ENCODE measurements around the gene NUDT5. TPM values are rescaled to one million over a fixed set of nuclear protein-coding genes. Genes with fewer than 3 reads are reported as not detected.

NUDT5 gene
- total RNA-seq = 10 to 100 TPM; 24.0 to 51.1 (median 45.8) TPM

DNA sequence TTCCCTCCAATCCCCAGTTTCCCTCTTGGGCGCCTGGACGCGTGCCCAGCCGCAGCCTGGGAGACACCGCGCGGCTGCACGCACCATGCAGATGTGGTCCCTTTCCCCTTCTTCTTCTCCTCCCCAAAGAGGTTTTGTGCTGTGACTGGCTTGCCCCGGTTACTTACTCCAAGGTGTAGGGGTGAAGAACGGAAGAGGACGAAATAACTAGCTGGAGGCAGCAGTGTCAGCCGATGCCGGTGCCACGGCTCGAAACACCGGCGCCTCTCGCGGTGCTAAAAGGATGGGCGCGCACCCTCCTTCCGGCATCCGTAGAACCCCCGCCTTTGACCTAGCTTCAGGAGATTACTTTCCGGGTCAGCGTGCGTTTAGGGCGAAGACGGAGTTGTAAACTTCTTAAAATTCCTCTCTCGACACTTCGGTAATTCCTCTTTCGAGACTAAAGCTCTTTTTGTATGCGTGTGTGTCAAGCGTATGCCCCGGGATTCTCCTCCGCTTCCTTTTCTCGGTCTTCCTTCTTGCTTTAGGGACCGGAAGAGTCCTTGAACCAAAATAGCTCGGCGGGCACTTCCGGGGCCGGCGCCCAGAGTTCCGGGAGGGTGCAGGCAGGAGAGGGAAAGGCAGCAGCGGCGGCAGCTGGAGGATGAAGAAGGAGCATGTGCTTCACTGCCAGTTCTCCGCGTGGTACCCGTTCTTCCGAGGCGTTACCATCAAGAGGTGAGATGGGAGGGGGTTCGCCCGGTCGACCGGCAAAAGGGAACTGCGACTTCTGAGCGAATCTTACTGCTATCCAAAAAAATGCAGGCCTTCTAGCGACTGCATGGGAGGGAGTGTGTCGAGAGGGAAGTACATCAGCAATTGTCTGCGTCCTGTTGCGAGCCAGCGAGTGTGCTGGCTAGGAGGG, at the start of gene NUDT5, which contains the start of gene CDC123:
Gene NUDT5, minus strand, starts transcription at position 289 of the 904 bp plus-strand sequence. CDS start 9,600 bp downstream, outside the sequence.
Gene CDC123, plus strand, starts transcription at position 586 of the 904 bp plus-strand sequence. Its CDS starts 58 bp downstream, at position 644.
- Histone ChIP-seq H3K27me3 (no peaks in the 10 kb centered on the region), H3K4me1 (peaks cover 0 to 25% (median 12%) of the 10 kb centered on the region in 4 donors), H3K4me3 (peak within 1 kb of the TSS; percentile 61 to 89 (median 68)), H3K27ac (peak within 1 kb of the TSS; percentile 78 to 94 (median 84)), H3K36me3 (peaks cover 0 to 21% (median 0%) of the 10 kb centered on the region in 3 donors), H3K9me3 (no peaks in the 10 kb centered on the region)
- TF ChIP-seq, protein P1, sequence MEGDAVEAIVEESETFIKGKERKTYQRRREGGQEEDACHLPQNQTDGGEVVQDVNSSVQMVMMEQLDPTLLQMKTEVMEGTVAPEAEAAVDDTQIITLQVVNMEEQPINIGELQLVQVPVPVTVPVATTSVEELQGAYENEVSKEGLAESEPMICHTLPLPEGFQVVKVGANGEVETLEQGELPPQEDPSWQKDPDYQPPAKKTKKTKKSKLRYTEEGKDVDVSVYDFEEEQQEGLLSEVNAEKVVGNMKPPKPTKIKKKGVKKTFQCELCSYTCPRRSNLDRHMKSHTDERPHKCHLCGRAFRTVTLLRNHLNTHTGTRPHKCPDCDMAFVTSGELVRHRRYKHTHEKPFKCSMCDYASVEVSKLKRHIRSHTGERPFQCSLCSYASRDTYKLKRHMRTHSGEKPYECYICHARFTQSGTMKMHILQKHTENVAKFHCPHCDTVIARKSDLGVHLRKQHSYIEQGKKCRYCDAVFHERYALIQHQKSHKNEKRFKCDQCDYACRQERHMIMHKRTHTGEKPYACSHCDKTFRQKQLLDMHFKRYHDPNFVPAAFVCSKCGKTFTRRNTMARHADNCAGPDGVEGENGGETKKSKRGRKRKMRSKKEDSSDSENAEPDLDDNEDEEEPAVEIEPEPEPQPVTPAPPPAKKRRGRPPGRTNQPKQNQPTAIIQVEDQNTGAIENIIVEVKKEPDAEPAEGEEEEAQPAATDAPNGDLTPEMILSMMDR (IDR thresholded peaks at IDR 0.05) = peak in 2 of 6 experiments; percentile 11 to 14
- TF ChIP-seq POLR2A (IDR thresholded peaks at IDR 0.05) = peak in 1 of 2 donors; percentile 30
- DNase-seq = peak; percentile 86 to 95 (median 89)

GRCh38 chr10:12243864-12244620, 48.4 kb upstream of the NUDT5 start:
- Histone ChIP-seq H3K9me3 (no peaks in the 10 kb centered on the region), H3K27ac (peak overlapping the region in 2 of 4 donors; percentile 72 to 78), H3K27me3 (no peaks in the 10 kb centered on the region), H3K36me3 (peaks cover 0 to 52% (median 0%) of the 10 kb centered on the region in 3 donors), H3K4me1 (peaks cover 0 to 6% (median 2%) of the 10 kb centered on the region in 4 donors), H3K4me3 (no peak overlapping the region)
- TF ChIP-seq POLR2A (IDR thresholded peaks at IDR 0.05) = no peak
- TF ChIP-seq, protein P1 (IDR thresholded peaks at IDR 0.05) = no peak
- peak in 2 of 3 donors; percentile 78 to 84 for DNase-seq

GRCh38 chr10:12241810-12242529, 46.3 kb upstream of the NUDT5 start:
- H3K4me1 ChIP-seq = peaks cover 0 to 6% (median 2%) of the 10 kb centered on the region in 4 donors
- DNase-seq = peak in 1 of 3 donors; percentile 48
- H3K27me3 ChIP-seq = no peaks in the 10 kb centered on the region
- peak overlapping the region in 2 of 4 donors; percentile 3 to 78 for H3K27ac ChIP-seq
- H3K36me3 ChIP-seq = peaks cover 0 to 57% (median 0%) of the 10 kb centered on the region in 3 donors
- no peak for TF ChIP-seq POLR2A (IDR thresholded peaks at IDR 0.05)
- TF ChIP-seq, protein P1 (IDR thresholded peaks at IDR 0.05) = no peak
- H3K9me3 ChIP-seq = no peaks in the 10 kb centered on the region
- no peak overlapping the region for H3K4me3 ChIP-seq

GRCh38 chr10:12238821-12239220, 43.1 kb upstream of the NUDT5 start:
- TF ChIP-seq POLR2A (IDR thresholded peaks at IDR 0.05) = no peak
- TF ChIP-seq, protein P1 (IDR thresholded peaks at IDR 0.05) = no peak
- no peaks in the 10 kb centered on the region for H3K27me3 ChIP-seq
- no peak overlapping the region for H3K4me3 ChIP-seq
- H3K9me3 ChIP-seq = no peaks in the 10 kb centered on the region
- no peak for DNase-seq
- H3K27ac ChIP-seq = no peak overlapping the region
- H3K36me3 ChIP-seq = peaks cover 0 to 58% (median 0%) of the 10 kb centered on the region in 3 donors
- peaks cover 0 to 4% (median 0%) of the 10 kb centered on the region in 4 donors for H3K4me1 ChIP-seq

All from Peyer's patch (tissue), 4 donors.